A549 treated with dexamethasone at 1 μM for 4 hours (cell line): ENCODE results near the gene UCK2. TPM values are rescaled to one million over a fixed set of nuclear protein-coding genes. Genes with fewer than 3 reads are reported as not detected.

Experiments used
- total RNA-seq: library from RNA; stranded (reverse); fragments of 200-300 nt; extraction: Qiagen RNA extraction; gene quantifications from 5 replicates; pipeline ENCODE4 v1.2.3, GENCODE V29; 2022

UCK2 gene
- 127 to 140 TPM (median 133 TPM) in 5 replicates for total RNA-seq

GRCh38 chr1:165827268-165828102, at the start of gene UCK2:
TSS of gene UCK2 (plus strand) at chr1:165827614. CDS start at chr1:165827834, 220 bp downstream.

Other genes starting within 250 kb of the UCK2 start
- 182 to 250 TPM (median 193 TPM) in 5 replicates for gene MGST3, start 196.4 kb upstream of the UCK2 start, total RNA-seq
- 36.8 to 41.7 TPM (median 39.4 TPM) in 5 replicates for gene ALDH9A1, start 129.1 kb upstream of the UCK2 start, total RNA-seq
- 174 to 199 TPM (median 183 TPM) in 5 replicates for gene TMCO1, start 58.7 kb upstream of the UCK2 start, total RNA-seq